ENCODE measurements around the gene HACD3.

- no peak for TF ChIP-seq CTCF (IDR thresholded peaks at IDR 0.05)
- no peak for TF ChIP-seq POLR2A (IDR thresholded peaks at IDR 0.05)
Observed at GRCh38 chr15:65556622-65557021, 26.4 kb downstream of the HACD3 start.

Measured in lower leg skin (tissue), 3 donors.